MM.1S (cell line): Measurements from ENCODE around the gene RBBP9.
"Not testable (repeated sequence)": the region's sequence is repeated elsewhere in the genome, so short reads cannot be mapped to it uniquely, and the experiment has no call there.

Source experiments
- EZH2 ChIP-seq: fragments of 300-600 bp; sonication (generic); optimal IDR thresholded peaks from 2 replicates; pipeline ENCODE3; 2017; ENCODE audit warnings: low read depth, mild to moderate bottlenecking, antibody characterized with exemption, low read length, mixed read lengths
- TF ChIP-seq, protein P1 (sequence below): fragments of 300-600 bp; sonication (generic); IDR thresholded peaks from 2 replicates; pipeline ENCODE4 v1.5.1; 2016; ENCODE audit warnings: antibody characterized with exemption, low read length, mixed read lengths

DNA sequence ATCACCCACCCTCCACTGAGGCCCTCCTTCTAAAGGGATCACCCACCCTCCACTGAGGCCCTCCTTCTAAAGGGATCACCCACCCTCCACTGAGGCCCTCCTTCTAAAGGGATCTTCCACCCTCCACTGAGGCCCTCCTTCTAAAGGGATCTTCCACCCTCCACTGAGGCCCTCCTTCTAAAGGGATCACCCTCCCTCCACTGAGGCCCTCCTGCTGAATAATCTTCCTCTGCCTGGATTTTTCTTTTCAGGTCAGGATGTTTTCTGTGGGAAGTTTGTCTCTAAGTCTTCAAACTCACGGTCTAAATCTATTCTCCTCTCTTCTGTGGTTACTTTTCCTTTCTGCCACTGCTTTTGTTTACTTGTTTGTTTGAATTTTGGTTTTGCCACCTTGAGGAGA is 4.6 kb upstream of the RBBP9 start:
- TF ChIP-seq, protein P1, sequence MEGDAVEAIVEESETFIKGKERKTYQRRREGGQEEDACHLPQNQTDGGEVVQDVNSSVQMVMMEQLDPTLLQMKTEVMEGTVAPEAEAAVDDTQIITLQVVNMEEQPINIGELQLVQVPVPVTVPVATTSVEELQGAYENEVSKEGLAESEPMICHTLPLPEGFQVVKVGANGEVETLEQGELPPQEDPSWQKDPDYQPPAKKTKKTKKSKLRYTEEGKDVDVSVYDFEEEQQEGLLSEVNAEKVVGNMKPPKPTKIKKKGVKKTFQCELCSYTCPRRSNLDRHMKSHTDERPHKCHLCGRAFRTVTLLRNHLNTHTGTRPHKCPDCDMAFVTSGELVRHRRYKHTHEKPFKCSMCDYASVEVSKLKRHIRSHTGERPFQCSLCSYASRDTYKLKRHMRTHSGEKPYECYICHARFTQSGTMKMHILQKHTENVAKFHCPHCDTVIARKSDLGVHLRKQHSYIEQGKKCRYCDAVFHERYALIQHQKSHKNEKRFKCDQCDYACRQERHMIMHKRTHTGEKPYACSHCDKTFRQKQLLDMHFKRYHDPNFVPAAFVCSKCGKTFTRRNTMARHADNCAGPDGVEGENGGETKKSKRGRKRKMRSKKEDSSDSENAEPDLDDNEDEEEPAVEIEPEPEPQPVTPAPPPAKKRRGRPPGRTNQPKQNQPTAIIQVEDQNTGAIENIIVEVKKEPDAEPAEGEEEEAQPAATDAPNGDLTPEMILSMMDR: not testable (repeated sequence)
- not testable (repeated sequence) for TF ChIP-seq EZH2
